Measurements from ENCODE around the gene SPRR5.

DNA sequence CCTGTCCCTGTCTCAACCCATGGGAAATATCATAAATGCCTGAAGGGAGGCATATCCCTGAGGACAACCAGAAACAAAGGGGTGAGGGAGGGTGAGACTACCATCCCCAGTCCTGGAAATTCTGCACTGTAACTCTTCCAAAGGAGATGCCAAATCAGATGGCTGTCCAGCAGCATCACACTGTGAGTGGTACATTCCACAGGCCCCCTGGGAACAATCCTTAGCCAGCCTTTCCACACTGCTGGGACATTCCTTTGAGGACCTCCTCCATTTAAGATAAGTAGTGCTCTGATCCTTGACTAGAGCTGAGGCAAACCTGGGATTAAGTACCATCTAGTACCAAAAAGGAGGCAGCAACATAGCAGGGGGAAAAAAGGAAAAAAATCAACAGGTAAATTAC is 27.9 kb upstream of the SPRR5 start:
- TF ChIP-seq POLR2A (IDR thresholded peaks at IDR 0.05; ENCODE audit: low read depth, low read length) (no peak), POLR2AphosphoS5 (IDR thresholded peaks at IDR 0.05; ENCODE audit: low read depth, low read length) (no peak), TAF1 (IDR thresholded peaks at IDR 0.05; ENCODE audit: low read depth, low read length) (no peak), PAX5 (IDR thresholded peaks at IDR 0.05; ENCODE audit: insufficient read depth, low read length, severe bottlenecking) (no peak), POU2F2 (IDR thresholded peaks at IDR 0.05; ENCODE audit: low read depth, low read length) (no peak), SPI1 (IDR thresholded peaks at IDR 0.05; ENCODE audit: low read depth, low read length) (no peak)
